GM23338 (cell line): ENCODE measurements around the gene SPIRE2. TPM values are rescaled to one million over a fixed set of nuclear protein-coding genes. Genes with fewer than 3 reads are reported as not detected.

ENCODE experiments used
- ATAC-seq: fragments of 200-7000 bp; cut with Tn5 transposase; 3 replicates; pipeline ENCODE4 v1.9.1; 2020
- DNase-seq: peaks from one replicate; pipeline ENCODE4 v3.0.0-alpha.2; 2015; ENCODE audit warnings: low spot score
- H2AFZ ChIP-seq: fragments of 200-600 bp; sonication (generic); 2 replicates; pipeline ENCODE4 v1.8.0; 2016; ENCODE audit warnings: antibody characterized with exemption, mild to moderate bottlenecking, moderate library complexity
- H3F3A ChIP-seq: fragments of 200-600 bp; sonication (generic); replicated peaks from 2 replicates; pipeline ENCODE4 v1.8.0; 2017; ENCODE audit warnings: antibody characterized with exemption, mixed run types, low read depth
- H3K27ac ChIP-seq: fragments of 200-600 bp; sonication (generic); 2 replicates; pipeline ENCODE4 v1.6.1; 2016; ENCODE audit warnings: low read depth
- H3K27me3 ChIP-seq: fragments of 200-600 bp; sonication (generic); 2 replicates; pipeline ENCODE4 v1.8.0; 2016; ENCODE audit warnings: mild to moderate bottlenecking, mixed run types, moderate library complexity; ENCODE audit not compliant: insufficient read depth
- H3K36me3 ChIP-seq: fragments of 200-600 bp; sonication (generic); 2 replicates; pipeline ENCODE4 v1.8.0; 2016; ENCODE audit warnings: mild to moderate bottlenecking; ENCODE audit not compliant: insufficient read depth
- H3K4me1 ChIP-seq: fragments of 200-600 bp; sonication (generic); 2 replicates; pipeline ENCODE4 v1.8.0; 2016; ENCODE audit warnings: mild to moderate bottlenecking, moderate library complexity; ENCODE audit not compliant: insufficient read depth
- H3K4me2 ChIP-seq: fragments of 200-600 bp; sonication (generic); 2 replicates; pipeline ENCODE4 v1.7.1; 2017; ENCODE audit warnings: mixed run types
- H3K4me3 ChIP-seq: fragments of 200-600 bp; sonication (generic); 2 replicates; pipeline ENCODE4 v1.6.1; 2016; ENCODE audit warnings: mixed run types
- H3K79me2 ChIP-seq: fragments of 200-600 bp; sonication (generic); replicated peaks from 2 replicates; pipeline ENCODE4 v1.8.0; 2017; ENCODE audit warnings: mild to moderate bottlenecking; ENCODE audit not compliant: insufficient read depth
- H3K9me2 ChIP-seq: fragments of 200-600 bp; sonication (generic); 2 replicates; pipeline ENCODE4 v1.8.0; 2017; ENCODE audit not compliant: insufficient read depth
- H4K20me1 ChIP-seq: fragments of 200-600 bp; sonication (generic); replicated peaks from 2 replicates; pipeline ENCODE4 v1.8.0; 2017; ENCODE audit warnings: mild to moderate bottlenecking; ENCODE audit not compliant: insufficient read depth
- H3K27ac Mint-ChIP-seq: 2 replicates; pipeline ENCODE4 v1.8.0; 2020; ENCODE audit warnings: inconsistent platforms, mild to moderate bottlenecking, moderate library complexity, mixed read lengths
- H3K27me3 Mint-ChIP-seq: 3 replicates; pipeline ENCODE4 v1.8.0; 2022; ENCODE audit warnings: low read depth, mild to moderate bottlenecking, moderate library complexity, mixed read lengths, inconsistent platforms; ENCODE audit not compliant: insufficient read depth, poor library complexity
- H3K36me3 Mint-ChIP-seq: 3 replicates; pipeline ENCODE4 v1.8.0; 2021; ENCODE audit warnings: low read depth, mild to moderate bottlenecking, inconsistent platforms, moderate library complexity, mixed read lengths
- H3K4me1 Mint-ChIP-seq: 3 replicates; pipeline ENCODE4 v1.8.0; 2020; ENCODE audit warnings: mild to moderate bottlenecking, inconsistent platforms, mixed read lengths
- H3K4me3 Mint-ChIP-seq: 3 replicates; pipeline ENCODE4 v1.8.0; 2021; ENCODE audit warnings: moderate library complexity, mild to moderate bottlenecking, inconsistent platforms, mixed read lengths
- H3K9me3 Mint-ChIP-seq: 3 replicates; pipeline ENCODE4 v1.8.0; 2020; ENCODE audit warnings: moderate library complexity, mild to moderate bottlenecking, inconsistent platforms, mixed read lengths
- CREB1 ChIP-seq: fragments of 250-450 bp; sonication (Bioruptor Pico); IDR thresholded peaks from 2 replicates; pipeline ENCODE4 v1.5.0; 2020; ENCODE audit warnings: low read depth, mild to moderate bottlenecking, moderate library complexity
- EZH2 ChIP-seq: fragments of 200-600 bp; sonication (generic); IDR thresholded peaks from one replicate; pipeline ENCODE4 v1.8.0; 2017; ENCODE audit warnings: antibody characterized with exemption, mild to moderate bottlenecking, low read depth; ENCODE audit not compliant: unreplicated experiment
- EZH2phosphoT487 ChIP-seq: fragments of 200-600 bp; sonication (generic); IDR thresholded peaks from one replicate; pipeline ENCODE4 v1.8.1; 2018; ENCODE audit warnings: antibody characterized with exemption; ENCODE audit not compliant: unreplicated experiment
- JUNB ChIP-seq: IDR thresholded peaks from one replicate; pipeline ENCODE4 v1.6.1; 2016; ENCODE audit warnings: antibody characterized with exemption; ENCODE audit not compliant: unreplicated experiment
- NANOG ChIP-seq: IDR thresholded peaks from 2 replicates; pipeline ENCODE4 v1.6.1; 2016; ENCODE audit warnings: antibody characterized with exemption, borderline replicate concordance
- POLR2AphosphoS5 ChIP-seq: IDR thresholded peaks from 2 replicates; pipeline ENCODE4 v1.6.1; 2016; ENCODE audit warnings: antibody characterized with exemption, low read depth
- STAT1 ChIP-seq: IDR thresholded peaks from one replicate; pipeline ENCODE4 v1.6.1; 2016; ENCODE audit warnings: antibody characterized with exemption; ENCODE audit not compliant: unreplicated experiment
- ZNF114 ChIP-seq: fragments of 250-450 bp; sonication (Bioruptor Pico); IDR thresholded peaks from 2 replicates; pipeline ENCODE4 v1.5.0; 2020; ENCODE audit warnings: mild to moderate bottlenecking, moderate library complexity
- ZNF331 ChIP-seq: fragments of 250-450 bp; sonication (Bioruptor Pico); IDR thresholded peaks from 2 replicates; pipeline ENCODE4 v1.5.0; 2020; ENCODE audit warnings: low read depth, mild to moderate bottlenecking, moderate library complexity
- polyA plus RNA-seq: library from polyadenylated mRNA; unstranded; fragments of >200 nt; fragmentation: Nextera tagmentation; extraction: Ambion mirVana; gene quantifications from 2 replicates; pipeline ENCODE4 v1.2.1, GENCODE V29; 2016
- total RNA-seq: library from RNA; depleted of rRNA; stranded (reverse); fragments of >200 nt; shearing (Covaris generic); gene quantifications from 2 replicates; pipeline ENCODE4 v1.2.3, GENCODE V29; 2014
- TF ChIP-seq, protein P1 (sequence below): IDR thresholded peaks from one replicate; pipeline ENCODE4 v1.6.1; 2018; ENCODE audit warnings: antibody characterized with exemption; ENCODE audit not compliant: unreplicated experiment
- TF ChIP-seq, protein P2 (sequence below), 2 experiments: fragments of 200-600 bp in 1 of 2; sonication (generic) in 1 of 2; conservative IDR thresholded peaks; 2 replicates each; pipeline versions ENCODE4 v1.5.1 to v1.6.1; 2016 to 2017; ENCODE audit warnings: antibody characterized with exemption in 2 of 2, low read depth in 2 of 2, mild to moderate bottlenecking in 2 of 2, moderate library complexity in 1 of 2
- TF ChIP-seq, protein P3 (sequence below): fragments of 250-450 bp; sonication (Bioruptor Pico); IDR thresholded peaks from 2 replicates; pipeline ENCODE4 v1.5.0; 2020; ENCODE audit warnings: mild to moderate bottlenecking, moderate library complexity
- TF ChIP-seq, protein P4 (sequence below): IDR thresholded peaks from 2 replicates; pipeline ENCODE4 v1.6.1; 2016; ENCODE audit warnings: antibody characterized with exemption

SPIRE2 gene
- total and polyA plus RNA-seq, 2 experiments from 2014 or later = 5.0 to 15.2 TPM

DNA sequence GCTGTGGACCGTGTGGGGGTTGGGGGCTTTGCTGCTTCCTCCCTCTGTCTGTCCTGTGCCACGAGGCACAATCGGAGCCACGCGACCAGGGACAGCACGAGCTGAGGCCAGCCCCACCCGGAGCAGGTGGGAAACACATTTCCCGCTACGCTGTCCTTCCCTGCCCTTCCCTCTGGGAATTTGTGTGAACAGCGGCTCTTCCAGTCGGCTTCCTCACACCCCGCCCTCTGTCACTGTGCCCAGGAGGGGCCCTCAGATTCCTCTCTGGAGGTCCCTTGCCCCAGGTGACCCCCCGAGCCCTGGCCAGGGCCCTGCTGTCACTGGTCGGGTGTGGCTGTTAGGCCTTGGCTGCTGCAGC lies 19.6 kb downstream of the SPIRE2 start:
- Histone ChIP-seq H2AFZ (no peak overlapping the region), H3F3A (no peaks in the 10 kb centered on the region), H4K20me1 (no peaks in the 10 kb centered on the region), H3K4me3 (no peak overlapping the region), H3K79me2 (no peaks in the 10 kb centered on the region), H3K27me3 (no peaks in the 10 kb centered on the region), H3K9me2 (no peaks in the 10 kb centered on the region), H3K4me2 (no peak overlapping the region), H3K36me3 (no peaks in the 10 kb centered on the region), H3K4me1 (no peaks in the 10 kb centered on the region), H3K27ac (no peak overlapping the region)
- no peak overlapping the region for H3K27ac Mint-ChIP-seq
- no peaks in the 10 kb centered on the region for H3K9me3 Mint-ChIP-seq
- H3K36me3 Mint-ChIP-seq = peaks cover 4% of the 10 kb centered on the region; the same call in 1 of the 3 replicates
- no peaks in the 10 kb centered on the region; the same call in 1 of the 3 replicates for H3K4me1 Mint-ChIP-seq
- no peak for ATAC-seq
- H3K27me3 Mint-ChIP-seq = peaks cover 3% of the 10 kb centered on the region
- TF ChIP-seq STAT1 (no peak), ZNF331 (CRISPR knock-in tag) (no peak), NANOG (no peak), JUNB (no peak), EZH2 (no peak), CREB1 (CRISPR knock-in tag) (no peak), POLR2AphosphoS5 (no peak), ZNF114 (no peak), EZH2phosphoT487 (no peak)
- TF ChIP-seq, protein P1, sequence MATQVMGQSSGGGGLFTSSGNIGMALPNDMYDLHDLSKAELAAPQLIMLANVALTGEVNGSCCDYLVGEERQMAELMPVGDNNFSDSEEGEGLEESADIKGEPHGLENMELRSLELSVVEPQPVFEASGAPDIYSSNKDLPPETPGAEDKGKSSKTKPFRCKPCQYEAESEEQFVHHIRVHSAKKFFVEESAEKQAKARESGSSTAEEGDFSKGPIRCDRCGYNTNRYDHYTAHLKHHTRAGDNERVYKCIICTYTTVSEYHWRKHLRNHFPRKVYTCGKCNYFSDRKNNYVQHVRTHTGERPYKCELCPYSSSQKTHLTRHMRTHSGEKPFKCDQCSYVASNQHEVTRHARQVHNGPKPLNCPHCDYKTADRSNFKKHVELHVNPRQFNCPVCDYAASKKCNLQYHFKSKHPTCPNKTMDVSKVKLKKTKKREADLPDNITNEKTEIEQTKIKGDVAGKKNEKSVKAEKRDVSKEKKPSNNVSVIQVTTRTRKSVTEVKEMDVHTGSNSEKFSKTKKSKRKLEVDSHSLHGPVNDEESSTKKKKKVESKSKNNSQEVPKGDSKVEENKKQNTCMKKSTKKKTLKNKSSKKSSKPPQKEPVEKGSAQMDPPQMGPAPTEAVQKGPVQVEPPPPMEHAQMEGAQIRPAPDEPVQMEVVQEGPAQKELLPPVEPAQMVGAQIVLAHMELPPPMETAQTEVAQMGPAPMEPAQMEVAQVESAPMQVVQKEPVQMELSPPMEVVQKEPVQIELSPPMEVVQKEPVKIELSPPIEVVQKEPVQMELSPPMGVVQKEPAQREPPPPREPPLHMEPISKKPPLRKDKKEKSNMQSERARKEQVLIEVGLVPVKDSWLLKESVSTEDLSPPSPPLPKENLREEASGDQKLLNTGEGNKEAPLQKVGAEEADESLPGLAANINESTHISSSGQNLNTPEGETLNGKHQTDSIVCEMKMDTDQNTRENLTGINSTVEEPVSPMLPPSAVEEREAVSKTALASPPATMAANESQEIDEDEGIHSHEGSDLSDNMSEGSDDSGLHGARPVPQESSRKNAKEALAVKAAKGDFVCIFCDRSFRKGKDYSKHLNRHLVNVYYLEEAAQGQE = no peak
- TF ChIP-seq, protein P2, sequence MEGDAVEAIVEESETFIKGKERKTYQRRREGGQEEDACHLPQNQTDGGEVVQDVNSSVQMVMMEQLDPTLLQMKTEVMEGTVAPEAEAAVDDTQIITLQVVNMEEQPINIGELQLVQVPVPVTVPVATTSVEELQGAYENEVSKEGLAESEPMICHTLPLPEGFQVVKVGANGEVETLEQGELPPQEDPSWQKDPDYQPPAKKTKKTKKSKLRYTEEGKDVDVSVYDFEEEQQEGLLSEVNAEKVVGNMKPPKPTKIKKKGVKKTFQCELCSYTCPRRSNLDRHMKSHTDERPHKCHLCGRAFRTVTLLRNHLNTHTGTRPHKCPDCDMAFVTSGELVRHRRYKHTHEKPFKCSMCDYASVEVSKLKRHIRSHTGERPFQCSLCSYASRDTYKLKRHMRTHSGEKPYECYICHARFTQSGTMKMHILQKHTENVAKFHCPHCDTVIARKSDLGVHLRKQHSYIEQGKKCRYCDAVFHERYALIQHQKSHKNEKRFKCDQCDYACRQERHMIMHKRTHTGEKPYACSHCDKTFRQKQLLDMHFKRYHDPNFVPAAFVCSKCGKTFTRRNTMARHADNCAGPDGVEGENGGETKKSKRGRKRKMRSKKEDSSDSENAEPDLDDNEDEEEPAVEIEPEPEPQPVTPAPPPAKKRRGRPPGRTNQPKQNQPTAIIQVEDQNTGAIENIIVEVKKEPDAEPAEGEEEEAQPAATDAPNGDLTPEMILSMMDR (conservative IDR thresholded peaks at IDR 0.05; ENCODE audit: low read depth in 2 of 2) = no peak
- TF ChIP-seq, protein P3, sequence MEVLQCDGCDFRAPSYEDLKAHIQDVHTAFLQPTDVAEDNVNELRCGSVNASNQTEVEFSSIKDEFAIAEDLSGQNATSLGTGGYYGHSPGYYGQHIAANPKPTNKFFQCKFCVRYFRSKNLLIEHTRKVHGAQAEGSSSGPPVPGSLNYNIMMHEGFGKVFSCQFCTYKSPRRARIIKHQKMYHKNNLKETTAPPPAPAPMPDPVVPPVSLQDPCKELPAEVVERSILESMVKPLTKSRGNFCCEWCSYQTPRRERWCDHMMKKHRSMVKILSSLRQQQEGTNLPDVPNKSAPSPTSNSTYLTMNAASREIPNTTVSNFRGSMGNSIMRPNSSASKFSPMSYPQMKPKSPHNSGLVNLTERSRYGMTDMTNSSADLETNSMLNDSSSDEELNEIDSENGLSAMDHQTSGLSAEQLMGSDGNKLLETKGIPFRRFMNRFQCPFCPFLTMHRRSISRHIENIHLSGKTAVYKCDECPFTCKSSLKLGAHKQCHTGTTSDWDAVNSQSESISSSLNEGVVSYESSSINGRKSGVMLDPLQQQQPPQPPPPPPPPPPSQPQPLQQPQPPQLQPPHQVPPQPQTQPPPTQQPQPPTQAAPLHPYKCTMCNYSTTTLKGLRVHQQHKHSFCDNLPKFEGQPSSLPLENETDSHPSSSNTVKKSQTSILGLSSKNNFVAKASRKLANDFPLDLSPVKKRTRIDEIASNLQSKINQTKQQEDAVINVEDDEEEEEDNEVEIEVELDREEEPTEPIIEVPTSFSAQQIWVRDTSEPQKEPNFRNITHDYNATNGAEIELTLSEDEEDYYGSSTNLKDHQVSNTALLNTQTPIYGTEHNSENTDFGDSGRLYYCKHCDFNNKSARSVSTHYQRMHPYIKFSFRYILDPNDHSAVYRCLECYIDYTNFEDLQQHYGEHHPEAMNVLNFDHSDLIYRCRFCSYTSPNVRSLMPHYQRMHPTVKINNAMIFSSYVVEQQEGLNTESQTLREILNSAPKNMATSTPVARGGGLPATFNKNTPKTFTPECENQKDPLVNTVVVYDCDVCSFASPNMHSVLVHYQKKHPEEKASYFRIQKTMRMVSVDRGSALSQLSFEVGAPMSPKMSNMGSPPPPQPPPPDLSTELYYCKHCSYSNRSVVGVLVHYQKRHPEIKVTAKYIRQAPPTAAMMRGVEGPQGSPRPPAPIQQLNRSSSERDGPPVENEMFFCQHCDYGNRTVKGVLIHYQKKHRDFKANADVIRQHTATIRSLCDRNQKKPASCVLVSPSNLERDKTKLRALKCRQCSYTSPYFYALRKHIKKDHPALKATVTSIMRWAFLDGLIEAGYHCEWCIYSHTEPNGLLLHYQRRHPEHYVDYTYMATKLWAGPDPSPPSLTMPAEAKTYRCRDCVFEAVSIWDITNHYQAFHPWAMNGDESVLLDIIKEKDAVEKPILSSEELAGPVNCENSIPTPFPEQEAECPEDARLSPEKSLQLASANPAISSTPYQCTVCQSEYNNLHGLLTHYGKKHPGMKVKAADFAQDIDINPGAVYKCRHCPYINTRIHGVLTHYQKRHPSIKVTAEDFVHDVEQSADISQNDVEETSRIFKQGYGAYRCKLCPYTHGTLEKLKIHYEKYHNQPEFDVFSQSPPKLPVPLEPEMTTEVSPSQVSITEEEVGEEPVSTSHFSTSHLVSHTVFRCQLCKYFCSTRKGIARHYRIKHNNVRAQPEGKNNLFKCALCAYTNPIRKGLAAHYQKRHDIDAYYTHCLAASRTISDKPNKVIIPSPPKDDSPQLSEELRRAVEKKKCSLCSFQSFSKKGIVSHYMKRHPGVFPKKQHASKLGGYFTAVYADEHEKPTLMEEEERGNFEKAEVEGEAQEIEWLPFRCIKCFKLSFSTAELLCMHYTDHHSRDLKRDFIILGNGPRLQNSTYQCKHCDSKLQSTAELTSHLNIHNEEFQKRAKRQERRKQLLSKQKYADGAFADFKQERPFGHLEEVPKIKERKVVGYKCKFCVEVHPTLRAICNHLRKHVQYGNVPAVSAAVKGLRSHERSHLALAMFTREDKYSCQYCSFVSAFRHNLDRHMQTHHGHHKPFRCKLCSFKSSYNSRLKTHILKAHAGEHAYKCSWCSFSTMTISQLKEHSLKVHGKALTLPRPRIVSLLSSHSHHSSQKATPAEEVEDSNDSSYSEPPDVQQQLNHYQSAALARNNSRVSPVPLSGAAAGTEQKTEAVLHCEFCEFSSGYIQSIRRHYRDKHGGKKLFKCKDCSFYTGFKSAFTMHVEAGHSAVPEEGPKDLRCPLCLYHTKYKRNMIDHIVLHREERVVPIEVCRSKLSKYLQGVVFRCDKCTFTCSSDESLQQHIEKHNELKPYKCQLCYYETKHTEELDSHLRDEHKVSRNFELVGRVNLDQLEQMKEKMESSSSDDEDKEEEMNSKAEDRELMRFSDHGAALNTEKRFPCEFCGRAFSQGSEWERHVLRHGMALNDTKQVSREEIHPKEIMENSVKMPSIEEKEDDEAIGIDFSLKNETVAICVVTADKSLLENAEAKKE (CRISPR knock-in tag) = no peak
- TF ChIP-seq, protein P4, sequence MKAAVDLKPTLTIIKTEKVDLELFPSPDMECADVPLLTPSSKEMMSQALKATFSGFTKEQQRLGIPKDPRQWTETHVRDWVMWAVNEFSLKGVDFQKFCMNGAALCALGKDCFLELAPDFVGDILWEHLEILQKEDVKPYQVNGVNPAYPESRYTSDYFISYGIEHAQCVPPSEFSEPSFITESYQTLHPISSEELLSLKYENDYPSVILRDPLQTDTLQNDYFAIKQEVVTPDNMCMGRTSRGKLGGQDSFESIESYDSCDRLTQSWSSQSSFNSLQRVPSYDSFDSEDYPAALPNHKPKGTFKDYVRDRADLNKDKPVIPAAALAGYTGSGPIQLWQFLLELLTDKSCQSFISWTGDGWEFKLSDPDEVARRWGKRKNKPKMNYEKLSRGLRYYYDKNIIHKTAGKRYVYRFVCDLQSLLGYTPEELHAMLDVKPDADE = no peak
- no peak overlapping the region for H3K4me3 Mint-ChIP-seq
- no peak for DNase-seq
